ENCODE results near the gene USP14. TPM values are rescaled to one million over a fixed set of nuclear protein-coding genes. Genes with fewer than 3 reads are reported as not detected.

The USP14 gene
- total RNA-seq, 1 donor from 2014 or later: 29.7 TPM

DNA sequence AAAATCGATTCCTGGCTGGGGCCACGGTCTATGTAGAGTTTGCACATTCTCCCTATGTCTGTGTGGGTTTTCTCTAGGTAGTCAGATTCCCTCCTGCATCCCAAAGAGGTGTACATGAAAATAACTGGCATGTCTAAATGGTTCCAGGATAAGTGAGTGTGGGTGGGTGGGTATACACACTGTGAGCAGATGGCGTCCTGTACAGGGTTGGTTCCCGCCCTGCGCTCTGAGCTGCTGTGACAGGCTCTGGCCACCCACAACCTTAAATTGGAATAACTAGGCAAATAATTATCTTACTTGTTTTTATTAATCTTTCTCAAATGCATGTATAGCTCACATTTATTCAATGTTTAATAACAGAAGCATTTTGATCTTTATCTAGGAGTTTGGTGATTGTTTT is 93.2 kb downstream of the USP14 start:
- Histone ChIP-seq H3K4me1 (ENCODE audit: control insufficient read depth in 3 of 3, insufficient read depth in 3 of 3, low read length in 3 of 3) (no peaks in the 10 kb centered on the region), H3K27ac (ENCODE audit: low read depth, low read length) (no peak overlapping the region), H3K9me3 (ENCODE audit: control insufficient read depth in 3 of 3, low read length in 3 of 3) (no peaks in the 10 kb centered on the region), H3K27me3 (ENCODE audit: control insufficient read depth in 3 of 3, insufficient read depth in 3 of 3, low read length in 3 of 3) (no peaks in the 10 kb centered on the region), H3K36me3 (ENCODE audit: control insufficient read depth in 3 of 3, insufficient read depth in 3 of 3, low read length in 3 of 3) (peaks cover 41 to 66% (median 58%) of the 10 kb centered on the region in 3 donors), H3K9ac (ENCODE audit: low read depth in 1 of 3, low read length in 3 of 3) (no peak overlapping the region), H3K4me3 (ENCODE audit: low read length in 3 of 3) (no peak overlapping the region)

DNA sequence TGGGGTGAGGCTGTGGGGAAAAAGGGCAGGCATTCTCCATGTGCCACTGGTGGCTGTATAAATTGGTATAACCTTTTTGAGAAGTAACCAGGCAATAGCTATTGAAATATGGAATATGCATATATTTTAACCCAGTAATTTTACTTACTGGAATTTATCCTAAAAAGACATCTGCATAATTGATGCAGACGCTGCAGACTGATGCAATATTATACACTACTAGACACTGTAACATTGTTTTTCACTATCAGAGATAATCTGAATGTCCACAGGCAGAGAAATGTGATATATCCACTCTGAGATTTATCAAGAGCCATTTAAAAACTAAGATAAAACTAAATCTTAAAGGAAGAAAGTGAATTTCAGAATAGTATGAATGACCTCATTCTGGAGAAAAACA is 94.8 kb downstream of the USP14 start:
- H3K27me3 ChIP-seq (ENCODE audit: control insufficient read depth in 3 of 3, insufficient read depth in 3 of 3, low read length in 3 of 3): no peaks in the 10 kb centered on the region
- no peaks in the 10 kb centered on the region for H3K9me3 ChIP-seq (ENCODE audit: control insufficient read depth in 3 of 3, low read length in 3 of 3)
- no peak overlapping the region for H3K9ac ChIP-seq (ENCODE audit: low read depth in 1 of 3, low read length in 3 of 3)
- no peak overlapping the region for H3K27ac ChIP-seq (ENCODE audit: low read depth, low read length)
- no peaks in the 10 kb centered on the region for H3K4me1 ChIP-seq (ENCODE audit: control insufficient read depth in 3 of 3, insufficient read depth in 3 of 3, low read length in 3 of 3)
- no peak overlapping the region for H3K4me3 ChIP-seq (ENCODE audit: low read length in 3 of 3)
- H3K36me3 ChIP-seq (ENCODE audit: control insufficient read depth in 3 of 3, insufficient read depth in 3 of 3, low read length in 3 of 3): peaks cover 47 to 69% (median 67%) of the 10 kb centered on the region in 3 donors

DNA sequence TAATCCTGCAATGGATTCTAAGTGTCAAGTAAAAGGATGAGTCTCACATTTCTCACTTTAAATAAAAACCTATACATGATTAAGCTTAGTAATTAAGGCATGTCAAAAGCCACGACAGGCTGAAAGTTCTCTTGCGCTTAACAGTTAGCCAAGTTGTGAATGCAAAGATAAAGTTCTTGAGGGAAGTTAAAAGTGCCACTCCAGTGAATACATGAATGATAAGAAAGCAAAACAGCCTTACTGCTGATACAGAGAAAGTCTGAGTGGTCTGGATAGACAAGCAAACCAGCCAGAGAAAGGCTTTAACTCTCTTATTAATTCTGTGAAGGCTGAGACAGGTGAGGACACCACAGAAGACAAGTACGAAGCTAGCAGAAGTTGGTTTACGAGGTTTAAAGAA is 96.8 kb downstream of the USP14 start:
- Histone ChIP-seq H3K36me3 (ENCODE audit: control insufficient read depth in 3 of 3, insufficient read depth in 3 of 3, low read length in 3 of 3) (peaks cover 39 to 71% (median 66%) of the 10 kb centered on the region in 3 donors), H3K4me3 (ENCODE audit: low read length in 3 of 3) (no peak overlapping the region), H3K9me3 (ENCODE audit: control insufficient read depth in 3 of 3, low read length in 3 of 3) (no peaks in the 10 kb centered on the region), H3K4me1 (ENCODE audit: control insufficient read depth in 3 of 3, insufficient read depth in 3 of 3, low read length in 3 of 3) (no peaks in the 10 kb centered on the region), H3K27me3 (ENCODE audit: control insufficient read depth in 3 of 3, insufficient read depth in 3 of 3, low read length in 3 of 3) (no peaks in the 10 kb centered on the region), H3K27ac (ENCODE audit: low read depth, low read length) (no peak overlapping the region), H3K9ac (ENCODE audit: low read depth in 1 of 3, low read length in 3 of 3) (no peak overlapping the region)

DNA sequence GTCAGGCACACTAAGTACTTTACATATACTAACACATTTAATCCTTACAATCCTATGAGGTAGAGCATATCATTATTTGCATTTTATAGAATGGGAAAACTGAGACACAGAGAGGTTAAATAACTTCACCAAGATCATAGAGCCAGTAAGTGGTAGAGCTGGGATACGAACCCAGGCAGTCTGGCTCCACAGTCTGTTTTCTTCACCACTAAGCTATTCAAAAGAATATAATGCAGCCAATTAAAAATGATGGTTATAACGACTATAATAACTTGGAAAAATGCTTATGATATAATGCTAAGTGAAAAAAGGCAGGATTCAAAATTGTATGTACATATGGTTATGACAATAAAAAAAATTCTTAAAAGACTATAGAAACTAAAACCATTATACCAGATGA is 102.2 kb downstream of the USP14 start:
- Histone ChIP-seq H3K36me3 (ENCODE audit: control insufficient read depth in 3 of 3, insufficient read depth in 3 of 3, low read length in 3 of 3) (peaks cover 30 to 64% (median 52%) of the 10 kb centered on the region in 3 donors), H3K9ac (ENCODE audit: low read depth in 1 of 3, low read length in 3 of 3) (no peak overlapping the region), H3K27me3 (ENCODE audit: control insufficient read depth in 3 of 3, insufficient read depth in 3 of 3, low read length in 3 of 3) (no peaks in the 10 kb centered on the region), H3K27ac (ENCODE audit: low read depth, low read length) (no peak overlapping the region), H3K4me1 (ENCODE audit: control insufficient read depth in 3 of 3, insufficient read depth in 3 of 3, low read length in 3 of 3) (peaks cover 0 to 3% (median 0%) of the 10 kb centered on the region in 3 donors), H3K4me3 (ENCODE audit: low read length in 3 of 3) (no peak overlapping the region), H3K9me3 (ENCODE audit: control insufficient read depth in 3 of 3, low read length in 3 of 3) (no peaks in the 10 kb centered on the region)

DNA sequence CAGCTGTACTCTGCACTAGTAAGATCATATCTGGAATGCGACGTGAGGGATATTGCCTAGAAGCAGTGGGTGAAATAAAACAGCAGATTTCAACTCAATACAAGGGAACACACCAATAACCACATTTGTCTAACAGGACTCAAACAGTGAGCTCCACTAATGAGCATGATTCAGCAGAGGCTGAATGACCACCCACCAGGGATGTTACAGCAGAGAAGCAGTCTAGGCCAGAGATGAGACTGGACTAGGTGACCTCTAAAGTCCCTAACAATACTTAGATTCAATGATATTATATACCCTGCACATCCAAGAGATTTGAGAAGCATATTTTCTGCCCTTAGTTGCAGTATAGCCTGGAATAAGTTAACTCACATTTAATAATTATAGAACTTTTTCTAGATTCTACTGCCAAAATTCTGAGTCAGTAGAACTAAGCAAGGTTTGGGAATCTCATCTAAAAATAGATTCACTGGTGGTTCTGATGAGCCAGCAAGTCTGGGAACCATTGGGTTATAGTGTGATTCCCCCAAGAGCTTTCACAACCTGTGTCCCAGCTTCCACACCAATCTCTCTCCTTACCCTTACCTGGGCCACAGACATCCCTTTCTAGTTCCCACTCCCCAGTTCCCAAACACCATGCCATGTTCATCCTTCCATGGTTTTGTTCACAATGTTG is 103.2 kb downstream of the USP14 start:
- H3K4me3 ChIP-seq (ENCODE audit: low read length in 3 of 3): no peak overlapping the region
- H3K9ac ChIP-seq (ENCODE audit: low read depth in 1 of 3, low read length in 3 of 3): no peak overlapping the region
- no peak overlapping the region for H3K27ac ChIP-seq (ENCODE audit: low read depth, low read length)
- H3K36me3 ChIP-seq (ENCODE audit: control insufficient read depth in 3 of 3, insufficient read depth in 3 of 3, low read length in 3 of 3): peaks cover 21 to 54% (median 42%) of the 10 kb centered on the region in 3 donors
- no peaks in the 10 kb centered on the region for H3K9me3 ChIP-seq (ENCODE audit: control insufficient read depth in 3 of 3, low read length in 3 of 3)
- H3K27me3 ChIP-seq (ENCODE audit: control insufficient read depth in 3 of 3, insufficient read depth in 3 of 3, low read length in 3 of 3): no peaks in the 10 kb centered on the region
- peaks cover 0 to 3% (median 0%) of the 10 kb centered on the region in 3 donors for H3K4me1 ChIP-seq (ENCODE audit: control insufficient read depth in 3 of 3, insufficient read depth in 3 of 3, low read length in 3 of 3)

Small RNA genes lying within 50 kb of the gene (small RNA-seq; reads per million reads assigned to genes)
- gene MIR8078: not detected

Other genes with a start within 250 kb of the USP14 start
- not detected for gene TUBB8B, start 108.9 kb upstream of the USP14 start, total RNA-seq
- gene THOC1, start 109.5 kb downstream of the USP14 start, total RNA-seq: 59.5 TPM